Skeletal muscle tissue (tissue), 4 donors: Measurements from ENCODE around the gene FABP3. TPM values are rescaled to one million over a fixed set of nuclear protein-coding genes. Genes with fewer than 3 reads are reported as not detected.

ENCODE experiments used
- H3K27ac ChIP-seq: one replicate; pipeline ENCODE4 v1.7.0; 2013; ENCODE audit warnings: mild to moderate bottlenecking, low read depth, low read length, inconsistent platforms
- H3K27me3 ChIP-seq, 3 donors: one replicate each; pipeline ENCODE4 v1.7.0; 2013; ENCODE audit warnings: low read length in 3 of 3; ENCODE audit not compliant: control insufficient read depth in 3 of 3, insufficient read depth in 3 of 3
- H3K36me3 ChIP-seq, 3 donors: one replicate each; pipeline ENCODE4 v1.7.0; 2013; ENCODE audit warnings: low read length in 3 of 3; ENCODE audit not compliant: control insufficient read depth in 3 of 3, insufficient read depth in 3 of 3
- H3K4me1 ChIP-seq, 3 donors: one replicate each; pipeline ENCODE4 v1.7.0; 2013; ENCODE audit warnings: low read length in 3 of 3, mild to moderate bottlenecking in 3 of 3; ENCODE audit not compliant: control insufficient read depth in 3 of 3, insufficient read depth in 3 of 3
- H3K4me3 ChIP-seq, 3 donors: one replicate each; pipeline ENCODE4 v1.7.0; 2013; ENCODE audit warnings: low read length in 3 of 3
- H3K9ac ChIP-seq, 3 donors: one replicate each; pipeline ENCODE4 v1.7.0; 2013; ENCODE audit warnings: low read length in 3 of 3, mild to moderate bottlenecking in 3 of 3, moderate library complexity in 2 of 3, low read depth in 1 of 3
- H3K9me3 ChIP-seq, 3 donors: one replicate each; pipeline ENCODE4 v1.7.0; 2013; ENCODE audit warnings: low read length in 3 of 3; ENCODE audit not compliant: control insufficient read depth in 3 of 3
- total RNA-seq: library from RNA; depleted of rRNA; stranded (reverse); fragments of >200 nt; gene quantifications from one replicate; pipeline ENCODE4 v1.2.3, GENCODE V29; 2014
- donor health status: Osteomylitis.

The FABP3 gene
- total RNA-seq, 1 donor from 2014 or later = 201 TPM

DNA sequence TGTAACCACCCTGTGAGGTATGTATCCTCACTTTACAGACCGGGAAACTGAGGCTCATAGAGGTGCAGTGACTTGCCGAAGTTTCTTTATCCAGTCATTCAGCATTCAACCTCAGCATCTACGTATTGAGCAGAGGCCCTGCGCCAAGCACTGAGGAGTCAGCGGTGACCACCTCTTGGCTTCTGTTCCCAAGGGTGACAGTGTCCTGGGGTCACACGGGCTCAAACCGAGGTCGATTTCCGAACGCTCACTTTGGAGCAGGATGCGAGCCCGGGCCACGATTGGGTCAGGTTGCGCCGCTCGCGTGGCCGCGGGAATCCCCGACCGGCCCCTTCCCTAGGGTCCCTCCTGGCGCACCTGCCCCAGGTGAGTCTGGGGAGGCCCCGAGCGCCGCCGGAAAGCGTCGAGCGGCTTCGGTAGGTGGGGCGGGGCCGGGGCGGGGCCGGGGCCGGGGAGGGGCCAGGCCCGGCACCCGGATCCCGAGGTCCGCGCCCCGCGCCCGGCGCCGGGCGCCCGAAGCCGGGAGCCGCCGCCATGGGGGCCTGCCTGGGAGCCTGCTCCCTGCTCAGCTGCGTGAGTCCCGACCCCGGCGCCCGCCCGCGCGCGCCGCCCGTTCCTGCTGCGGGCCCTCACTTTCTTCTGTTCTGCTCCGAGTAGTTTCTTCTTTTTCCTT, 40.0 kb upstream of the FABP3 start, which contains the start of gene SERINC2:
SERINC2 (plus strand) TSS at position 482 of the 673 bp plus-strand sequence; CDS start at position 535, 53 bp downstream.
- no peaks in the 10 kb centered on the region for H3K9me3 ChIP-seq
- peaks cover 6 to 23% (median 15%) of the 10 kb centered on the region in 3 donors for H3K4me1 ChIP-seq
- peaks cover 3 to 9% (median 4%) of the 10 kb centered on the region in 3 donors for H3K27me3 ChIP-seq
- peak within 1 kb of the TSS; percentile 98 for H3K27ac ChIP-seq
- H3K36me3 ChIP-seq = no peaks in the 10 kb centered on the region
- H3K4me3 ChIP-seq = peak within 1 kb of the TSS; percentile 72 to 93 (median 87)
- peak within 1 kb of the TSS; percentile 87 to 98 (median 96) for H3K9ac ChIP-seq

DNA sequence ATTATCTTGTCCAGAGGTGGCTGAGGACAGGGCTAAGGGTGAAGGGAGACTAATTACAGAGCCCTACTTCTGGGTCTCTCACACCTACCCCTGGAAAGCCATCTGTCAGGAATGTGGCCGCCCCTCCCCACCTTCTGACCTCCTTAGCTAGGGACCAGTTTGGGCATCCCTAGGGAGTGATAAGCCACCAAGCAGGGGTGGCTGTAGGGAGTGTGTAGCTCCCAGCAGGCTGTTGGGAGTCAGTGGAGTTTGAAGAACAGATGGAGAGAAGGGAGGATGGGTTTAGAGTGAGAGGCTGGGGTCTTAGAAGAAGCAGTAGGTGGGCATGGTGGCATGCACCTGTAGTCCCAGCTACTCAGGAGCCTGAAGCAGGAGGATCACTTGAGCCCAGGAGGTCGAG, 39.3 kb upstream of the FABP3 start:
- peaks cover 6 to 23% (median 15%) of the 10 kb centered on the region in 3 donors for H3K4me1 ChIP-seq
- no peaks in the 10 kb centered on the region for H3K36me3 ChIP-seq
- H3K27me3 ChIP-seq = peaks cover 3 to 9% (median 4%) of the 10 kb centered on the region in 3 donors
- H3K9me3 ChIP-seq = no peaks in the 10 kb centered on the region
- H3K4me3 ChIP-seq = peak overlapping the region in 2 of 3 donors; percentile 81 to 93
- H3K27ac ChIP-seq = no peak overlapping the region
- no peak overlapping the region for H3K9ac ChIP-seq

DNA sequence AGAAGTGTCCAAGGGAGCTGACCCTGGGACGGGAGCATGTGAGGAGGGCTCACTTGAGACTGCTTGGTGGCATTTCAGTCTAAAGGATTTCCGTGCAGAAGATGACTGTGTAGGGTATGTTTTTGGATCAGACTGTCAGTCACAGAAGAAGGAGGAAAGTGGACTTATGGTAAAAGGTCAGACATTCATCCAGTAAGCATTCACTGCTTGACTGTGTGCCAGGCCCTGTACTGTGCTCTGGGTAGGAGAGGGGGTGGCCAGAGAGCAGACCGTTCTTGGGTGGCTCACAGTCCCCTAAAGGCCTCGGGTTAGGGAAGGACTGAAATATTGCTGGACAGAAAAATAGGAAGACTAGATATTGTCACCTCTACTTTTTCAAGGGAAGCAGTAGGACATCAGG, 38.0 kb upstream of the FABP3 start:
- no peaks in the 10 kb centered on the region for H3K36me3 ChIP-seq
- H3K4me1 ChIP-seq = peaks cover 3 to 23% (median 12%) of the 10 kb centered on the region in 3 donors
- peaks cover 3 to 9% (median 4%) of the 10 kb centered on the region in 3 donors for H3K27me3 ChIP-seq
- no peak overlapping the region for H3K4me3 ChIP-seq
- H3K27ac ChIP-seq = no peak overlapping the region
- no peaks in the 10 kb centered on the region for H3K9me3 ChIP-seq
- peak overlapping the region in 1 of 3 donors; percentile 25 for H3K9ac ChIP-seq

DNA sequence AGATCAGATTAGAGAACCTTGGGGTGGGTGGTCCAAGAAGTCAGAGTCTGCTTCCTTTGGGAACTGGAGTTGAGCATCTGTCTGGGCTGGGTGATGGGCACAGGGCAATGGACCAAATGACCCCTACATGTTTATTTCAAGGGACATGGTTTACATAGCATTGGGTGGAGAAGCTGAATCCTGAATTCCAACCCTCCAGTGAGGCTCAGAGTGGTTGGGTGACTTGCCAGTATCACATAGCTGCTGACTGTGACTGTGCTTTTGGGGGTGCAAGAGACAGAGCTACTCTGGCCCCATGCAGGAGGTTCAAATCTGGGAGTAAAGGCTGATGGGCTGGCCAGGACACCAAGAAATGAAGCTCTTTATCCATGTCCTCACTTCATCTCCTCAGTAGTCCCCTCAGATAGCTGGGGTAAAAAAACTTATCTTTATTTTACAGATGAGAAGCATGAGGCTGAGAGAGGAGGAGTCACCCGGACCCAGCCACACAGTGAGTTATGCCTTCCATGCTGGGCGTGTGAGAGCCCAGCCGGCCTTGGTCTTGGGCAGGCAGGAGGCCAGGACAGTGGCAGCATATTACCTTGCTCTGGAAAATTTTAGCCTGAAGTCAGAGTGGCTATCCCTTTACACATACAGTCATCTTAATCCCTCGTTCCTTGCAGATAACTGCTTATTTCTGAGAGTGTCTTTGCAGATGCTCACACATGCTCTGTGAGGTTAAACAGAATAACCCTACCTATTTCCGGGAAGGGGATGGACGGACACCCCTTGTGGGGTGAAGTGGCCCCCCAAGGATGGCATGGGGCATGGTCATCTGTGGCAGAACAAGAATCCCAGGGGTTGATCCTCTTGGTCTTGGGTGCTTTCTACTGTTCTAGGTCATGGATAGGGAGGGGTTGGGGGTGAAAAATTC, 37.3 kb upstream of the FABP3 start:
- Histone ChIP-seq H3K9ac (no peak overlapping the region), H3K9me3 (no peaks in the 10 kb centered on the region), H3K4me1 (peaks cover 3 to 26% (median 12%) of the 10 kb centered on the region in 3 donors), H3K27ac (no peak overlapping the region), H3K36me3 (no peaks in the 10 kb centered on the region), H3K4me3 (no peak overlapping the region), H3K27me3 (peaks cover 3 to 9% (median 4%) of the 10 kb centered on the region in 3 donors)

DNA sequence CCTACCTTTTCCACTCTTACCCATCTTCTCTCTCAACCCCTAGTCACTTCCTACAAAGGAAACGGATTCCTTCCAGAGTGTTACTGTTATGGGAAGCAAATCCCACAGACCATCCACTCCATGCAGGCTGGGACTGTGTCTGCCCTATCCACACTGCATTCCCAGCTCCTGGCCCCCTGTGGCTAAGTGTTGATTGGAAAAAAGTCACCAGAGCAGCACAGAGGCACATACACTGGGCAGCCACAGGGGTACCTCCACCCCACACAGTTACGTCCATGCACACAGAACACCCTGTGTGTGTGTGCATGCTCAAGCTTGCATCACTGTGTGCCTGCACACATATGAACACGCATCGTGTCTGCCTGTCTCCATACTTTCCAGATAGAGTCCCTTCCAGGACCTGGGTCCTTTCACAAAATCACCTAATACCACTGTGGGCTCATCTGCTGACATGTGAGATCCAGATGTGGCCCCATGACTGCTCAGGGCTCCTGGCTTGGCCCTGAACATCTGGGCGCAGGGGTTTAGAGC, 36.0 kb upstream of the FABP3 start:
- Histone ChIP-seq H3K4me3 (no peak overlapping the region), H3K9me3 (no peaks in the 10 kb centered on the region), H3K27me3 (peaks cover 3 to 4% (median 4%) of the 10 kb centered on the region in 3 donors), H3K9ac (no peak overlapping the region), H3K36me3 (no peaks in the 10 kb centered on the region), H3K27ac (no peak overlapping the region), H3K4me1 (peaks cover under 1 to 16% (median 7%) of the 10 kb centered on the region in 3 donors)

DNA sequence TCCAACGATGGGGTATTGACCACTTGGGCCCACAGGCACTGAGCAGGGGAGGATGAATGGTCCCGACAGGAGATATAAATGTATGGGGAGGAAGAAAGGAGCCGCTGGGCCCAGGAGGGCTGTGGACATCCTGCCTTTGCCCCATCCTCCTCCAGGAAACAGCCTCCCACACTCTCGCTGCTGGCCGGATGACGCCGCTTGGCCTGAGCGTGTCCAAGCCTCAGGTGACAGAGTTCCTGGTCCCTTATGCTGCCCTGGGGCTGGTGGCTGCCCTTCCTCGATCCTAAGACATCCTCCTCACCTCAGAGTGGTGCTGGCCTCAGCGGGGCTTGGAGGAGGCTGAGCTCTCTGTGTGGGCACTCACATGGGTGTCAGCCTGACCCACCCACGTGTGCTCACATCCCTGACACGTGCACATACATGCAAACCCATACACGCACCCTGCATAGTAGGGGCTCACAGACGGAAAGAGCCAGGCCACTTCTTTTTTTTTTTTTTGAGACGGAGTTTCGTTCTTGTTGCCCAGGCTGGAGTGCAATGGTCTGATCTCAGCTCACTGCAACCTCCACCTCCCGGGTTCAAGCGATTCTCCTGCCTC, 34.3 kb upstream of the FABP3 start:
- H3K27ac ChIP-seq = no peak overlapping the region

DNA sequence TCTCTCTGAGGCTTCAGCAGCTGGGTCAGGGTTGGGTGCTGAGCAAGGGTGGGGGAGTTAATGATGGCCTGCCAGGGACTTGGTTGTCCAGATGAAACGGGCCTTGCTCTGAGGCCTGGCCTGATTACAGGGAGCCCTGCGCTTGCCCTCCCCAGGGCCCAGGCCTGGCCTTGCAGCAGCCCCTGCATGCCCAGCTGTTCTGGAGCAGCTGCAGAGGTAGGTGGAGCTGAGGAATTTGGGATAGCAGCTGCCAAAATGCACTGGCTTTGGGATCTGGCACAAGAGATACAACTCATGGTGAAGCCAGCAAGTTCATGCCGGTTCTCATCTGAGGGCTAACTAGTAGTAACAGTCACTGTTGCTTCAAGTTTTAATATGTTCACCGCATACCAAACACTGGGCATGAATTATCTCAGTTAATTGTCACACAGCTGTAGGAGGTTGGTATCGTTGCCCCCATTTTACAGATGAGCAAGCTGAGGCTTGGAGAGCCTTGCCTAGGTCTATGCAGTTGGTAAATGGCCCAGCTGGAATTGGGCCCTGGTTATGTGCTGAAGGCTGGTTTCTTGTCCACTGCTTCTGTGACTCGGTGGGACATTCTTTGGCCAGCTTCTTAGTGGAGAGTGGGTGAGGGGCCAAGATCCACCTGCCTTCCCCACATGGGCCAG, 32.8 kb upstream of the FABP3 start:
- no peak overlapping the region for H3K4me3 ChIP-seq
- no peaks in the 10 kb centered on the region for H3K27me3 ChIP-seq
- no peak overlapping the region for H3K9ac ChIP-seq
- H3K27ac ChIP-seq = no peak overlapping the region
- peaks cover 0 to 3% (median 0%) of the 10 kb centered on the region in 3 donors for H3K4me1 ChIP-seq
- H3K36me3 ChIP-seq = no peaks in the 10 kb centered on the region
- H3K9me3 ChIP-seq = no peaks in the 10 kb centered on the region

More for the DNA sequence above, 34.3 kb upstream of the FABP3 start:
- H3K4me3 ChIP-seq = no peak overlapping the region
- no peak overlapping the region for H3K9ac ChIP-seq
- peaks cover 0 to 4% (median under 1%) of the 10 kb centered on the region in 3 donors for H3K27me3 ChIP-seq
- H3K9me3 ChIP-seq = no peaks in the 10 kb centered on the region
- H3K36me3 ChIP-seq = no peaks in the 10 kb centered on the region
- peaks cover 0 to 4% (median 0%) of the 10 kb centered on the region in 3 donors for H3K4me1 ChIP-seq

DNA sequence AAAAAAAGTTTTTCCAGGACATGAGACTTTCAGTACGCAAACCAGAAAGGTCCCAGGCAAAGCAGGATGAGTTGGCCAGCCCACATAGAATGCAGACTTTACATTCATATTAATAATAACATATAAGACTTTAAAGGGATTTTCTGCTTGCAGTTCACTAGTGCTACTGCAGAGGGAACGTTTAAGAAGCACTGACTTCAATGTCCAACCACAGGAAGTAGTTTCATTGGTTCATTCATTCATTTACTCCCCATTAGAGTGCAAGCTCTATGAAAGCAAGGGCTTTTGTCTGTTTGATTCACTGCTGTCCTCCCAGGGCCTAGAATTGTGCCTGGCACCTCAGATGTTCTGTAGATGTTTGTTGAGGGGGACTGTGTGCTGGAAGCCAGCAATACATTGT, 28.4 kb upstream of the FABP3 start:
- Histone ChIP-seq H3K27me3 (no peaks in the 10 kb centered on the region), H3K36me3 (no peaks in the 10 kb centered on the region), H3K4me3 (no peak overlapping the region), H3K27ac (no peak overlapping the region), H3K9me3 (no peaks in the 10 kb centered on the region), H3K9ac (no peak overlapping the region), H3K4me1 (peaks cover 0 to 3% (median 0%) of the 10 kb centered on the region in 3 donors)

DNA sequence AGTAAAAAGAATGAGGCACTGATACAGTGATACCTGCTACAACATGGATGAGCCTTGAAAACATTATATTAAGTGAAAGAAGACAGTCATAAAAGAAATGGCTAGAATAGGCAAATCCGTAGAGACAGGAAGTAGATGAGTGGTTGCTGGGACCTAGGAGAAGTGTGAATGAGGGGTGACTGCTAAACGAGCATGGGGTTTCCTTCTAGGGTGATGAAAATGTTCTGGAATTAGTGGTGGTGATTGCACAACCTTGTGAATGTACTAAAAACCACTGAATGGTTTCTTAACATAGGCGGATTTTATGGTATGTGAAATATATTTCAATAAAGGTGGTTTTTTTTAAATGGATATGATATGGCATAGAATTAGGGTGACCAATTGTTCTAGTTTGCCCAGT, 27.5 kb upstream of the FABP3 start:
- no peak overlapping the region for H3K4me3 ChIP-seq
- no peaks in the 10 kb centered on the region for H3K36me3 ChIP-seq
- no peaks in the 10 kb centered on the region for H3K27me3 ChIP-seq
- peaks cover 0 to under 1% (median 0%) of the 10 kb centered on the region in 3 donors for H3K4me1 ChIP-seq
- no peak overlapping the region for H3K9ac ChIP-seq
- no peaks in the 10 kb centered on the region for H3K9me3 ChIP-seq
- H3K27ac ChIP-seq = no peak overlapping the region
